SIG-M5 (cell line): ENCODE results near the gene GRPEL2.

Source experiments
- DNase-seq: peaks from one replicate; lab custom pipeline; 2025; lab: John Stamatoyannopoulos, UW

The GRPEL2 gene

GRCh38 chr5:149345147-149345891 is at the start of gene GRPEL2:
TSS of gene GRPEL2 (plus strand) at chr5:149345499. CDS start at chr5:149345540, 41 bp downstream.
- DNase-seq = peak; percentile 88

GRCh38 chr5:149297340-149298025 is 47.8 kb upstream of the GRPEL2 start:
- DNase-seq = no peak

- no peak for DNase-seq
Observed at GRCh38 chr5:149298163-149298562, 47.1 kb upstream of the GRPEL2 start.

GRCh38 chr5:149298842-149299404 is 46.4 kb upstream of the GRPEL2 start:
- DNase-seq = no peak

GRCh38 chr5:149299451-149300054 is 45.7 kb upstream of the GRPEL2 start:
- no peak for DNase-seq

- DNase-seq = no peak
Observed at GRCh38 chr5:149300441-149300840, 44.9 kb upstream of the GRPEL2 start.

GRCh38 chr5:149301049-149301743 is 44.1 kb upstream of the GRPEL2 start:
- no peak for DNase-seq

GRCh38 chr5:149301744-149302380 is 43.4 kb upstream of the GRPEL2 start:
- no peak for DNase-seq

- no peak for DNase-seq
Observed at GRCh38 chr5:149302641-149303040, 42.7 kb upstream of the GRPEL2 start.

- no peak for DNase-seq
Observed at GRCh38 chr5:149303210-149303609, 42.1 kb upstream of the GRPEL2 start.

- DNase-seq = no peak
Observed at GRCh38 chr5:149304195-149305078, 40.9 kb upstream of the GRPEL2 start.

GRCh38 chr5:149309354-149309753 is 35.9 kb upstream of the GRPEL2 start:
- no peak for DNase-seq

- no peak for DNase-seq
Observed at GRCh38 chr5:149310488-149310887, 34.8 kb upstream of the GRPEL2 start.

- no peak for DNase-seq
Observed at GRCh38 chr5:149310947-149311658, 34.2 kb upstream of the GRPEL2 start.

GRCh38 chr5:149313151-149313841 is 32.0 kb upstream of the GRPEL2 start:
- DNase-seq = no peak

GRCh38 chr5:149314571-149315111 is 30.7 kb upstream of the GRPEL2 start:
- no peak for DNase-seq

- no peak for DNase-seq
Observed at GRCh38 chr5:149315753-149316152, 29.5 kb upstream of the GRPEL2 start.

GRCh38 chr5:149317281-149318048 is 27.8 kb upstream of the GRPEL2 start:
- DNase-seq = no peak
